GM12875 (cell line): ENCODE data around the gene VWA8.
A peak's percentile ranks its signal among the peaks of the same experiment; 100 is the strongest.

ENCODE experiments used
- H3K4me3 ChIP-seq: one replicate; pipeline ENCODE4 v1.5.1; 2011; ENCODE audit warnings: low read depth, low read length, control low read depth
- CTCF ChIP-seq: IDR thresholded peaks from 2 replicates; pipeline ENCODE4 v1.5.1; 2011; ENCODE audit warnings: low read depth, mild to moderate bottlenecking, control low read depth, inconsistent platforms, low read length, moderate library complexity, borderline replicate concordance; ENCODE audit not compliant: insufficient read depth

The VWA8 gene

DNA sequence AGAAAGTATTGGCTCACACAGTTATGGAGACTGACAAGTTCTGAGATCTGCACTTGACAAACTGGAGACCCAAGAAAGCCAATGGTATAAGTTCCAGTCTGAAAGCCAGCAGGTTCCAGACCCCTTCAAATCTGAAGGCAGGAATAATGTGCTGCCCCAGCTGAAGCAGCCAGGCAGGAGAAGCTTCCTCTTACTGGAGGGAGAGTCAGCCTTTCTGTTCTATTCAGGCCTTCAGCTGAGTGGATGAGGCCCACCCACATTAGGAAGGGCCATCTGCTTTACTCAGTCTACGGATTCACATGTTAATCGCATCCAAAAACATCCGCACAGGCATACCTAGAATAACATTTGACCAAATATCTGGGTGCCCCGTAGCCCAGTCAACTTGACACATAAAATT is 8.2 kb upstream of the VWA8 start:
- no peak overlapping the region for H3K4me3 ChIP-seq
- no peak for TF ChIP-seq CTCF

DNA sequence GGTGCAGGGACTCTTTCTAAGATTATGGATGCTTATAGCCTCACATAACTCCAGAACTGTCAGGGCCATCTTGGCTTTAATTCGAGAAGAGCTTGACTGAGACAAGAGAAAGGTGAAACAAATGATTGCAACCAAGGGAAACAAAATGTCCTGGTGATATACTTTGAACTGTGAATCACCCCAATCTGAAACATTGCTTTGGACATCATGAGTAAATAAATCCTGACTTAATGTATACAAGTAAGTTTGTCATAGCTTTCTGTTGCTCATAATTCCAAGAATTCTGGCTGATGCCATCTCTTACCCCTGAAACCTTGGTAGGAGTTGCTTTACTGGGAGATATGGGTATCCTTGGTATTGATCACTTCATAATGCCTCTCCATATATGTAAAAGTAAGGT is 5.8 kb upstream of the VWA8 start:
- H3K4me3 ChIP-seq: no peak overlapping the region
- no peak for TF ChIP-seq CTCF

DNA sequence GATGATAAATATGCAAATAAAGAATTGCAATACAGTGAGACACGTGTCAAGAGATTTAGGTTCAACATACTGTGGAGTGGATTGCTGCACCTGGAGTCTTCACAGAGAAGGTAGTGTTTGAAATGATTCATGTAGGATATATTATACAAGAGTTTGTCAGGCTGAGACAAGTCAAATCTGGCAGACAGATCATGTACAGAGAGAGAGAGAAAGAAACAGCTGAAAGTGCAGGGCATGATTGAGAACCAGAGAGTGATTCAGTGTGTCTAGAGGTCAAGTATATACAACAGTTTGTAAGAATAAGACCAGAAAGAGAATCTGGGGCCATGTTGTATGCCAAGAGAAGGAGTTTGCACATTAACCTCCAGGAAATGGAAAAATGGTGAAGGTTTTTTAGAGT is 2.1 kb upstream of the VWA8 start:
- no peak for TF ChIP-seq CTCF
- no peak overlapping the region for H3K4me3 ChIP-seq

GRCh38 chr13:41961466-41961760 is 504 bp upstream of the VWA8 start:
- TF ChIP-seq CTCF: no peak
- peak overlapping the region; percentile 83 for H3K4me3 ChIP-seq

DNA sequence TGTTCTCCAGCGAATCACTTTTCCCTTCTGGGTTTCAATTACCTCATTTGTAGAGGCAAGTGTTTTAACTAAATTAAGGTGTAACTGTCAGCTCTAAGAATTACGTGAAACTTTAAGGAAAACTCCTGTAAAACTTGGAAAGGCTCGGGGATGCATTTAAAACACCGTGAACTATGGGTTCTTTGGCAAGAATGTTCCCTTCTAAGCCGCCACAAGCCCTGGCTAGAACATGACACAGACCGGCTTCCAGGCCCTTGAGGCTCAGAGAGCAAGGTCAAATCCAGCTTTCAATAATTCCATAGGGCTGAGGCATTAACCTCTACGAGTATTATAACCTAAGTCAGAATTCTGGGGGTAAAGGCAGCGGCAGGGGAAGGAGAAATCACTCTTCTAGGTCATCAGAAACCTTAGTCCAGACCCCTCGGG is 685 bp downstream of the VWA8 start:
- no peak for TF ChIP-seq CTCF
- H3K4me3 ChIP-seq: peak overlapping the region; percentile 83

DNA sequence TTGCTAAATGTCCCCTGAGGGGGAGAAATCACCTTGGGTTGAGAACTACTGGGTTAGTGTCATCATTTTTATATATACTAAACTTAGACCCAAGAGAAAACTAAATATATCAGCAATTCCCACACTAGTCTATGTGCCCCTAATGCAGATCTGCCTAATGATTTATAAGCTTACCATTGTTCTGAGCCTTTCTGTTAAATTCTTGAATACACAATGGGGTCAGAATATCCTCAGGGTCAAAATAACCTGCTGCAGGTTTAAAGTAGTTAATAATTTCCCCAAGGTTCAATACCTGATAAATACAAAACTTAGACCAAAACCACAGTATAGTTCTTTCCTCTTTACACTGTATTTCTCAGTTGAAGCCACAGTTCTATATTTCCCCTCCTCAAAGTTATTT is 4.6 kb downstream of the VWA8 start:
- no peak overlapping the region for H3K4me3 ChIP-seq
- TF ChIP-seq CTCF: no peak

DNA sequence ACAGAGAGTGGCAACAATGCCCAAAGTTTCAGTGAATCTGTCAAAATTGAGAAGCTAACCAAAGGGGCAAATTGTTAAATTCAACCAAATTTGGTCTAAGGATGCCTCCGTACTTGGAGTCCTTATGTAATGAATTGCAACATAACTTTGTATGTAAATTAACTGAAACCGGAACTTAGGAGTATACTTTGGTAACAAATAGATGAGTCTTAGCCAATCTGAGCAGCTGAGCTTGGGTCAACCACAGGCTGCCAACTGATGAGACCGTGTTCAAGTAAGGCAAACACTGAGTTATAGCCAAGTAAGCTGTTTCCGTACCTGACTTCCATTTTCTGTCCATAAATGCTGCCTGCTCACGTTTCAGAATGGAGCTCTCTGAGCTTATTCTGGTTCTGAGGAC is 5.3 kb downstream of the VWA8 start:
- no peak for TF ChIP-seq CTCF
- no peak overlapping the region for H3K4me3 ChIP-seq
